ENCODE data around the gene CBLB.

GRCh38 chr3:105786241-105786640 lies 82.6 kb downstream of the CBLB start:
- no peak for TF ChIP-seq CTCF (IDR thresholded peaks at IDR 0.05; ENCODE audit: insufficient read depth, low read depth, low read length)
- no peak for TF ChIP-seq EZH2 (IDR thresholded peaks at IDR 0.05; ENCODE audit: insufficient read depth, low read length)

Data from astrocyte (in vitro differentiated cells and primary cell).